H1 (cell line): Measurements from ENCODE around the gene MAML3. TPM values are rescaled to one million over a fixed set of nuclear protein-coding genes. Genes with fewer than 3 reads are reported as not detected.

Source experiments
- BCL11A ChIP-seq, 2 experiments: IDR thresholded peaks; one replicate each; pipeline ENCODE4 v1.6.1; 2011; ENCODE audit warnings: low read depth in 2 of 2, low read length in 2 of 2, mild to moderate bottlenecking in 2 of 2
- polyA plus RNA-seq, 7 experiments: library from polyadenylated mRNA; depleted of rRNA in 3 of 7; stranded (reverse) in 5 of 7; unstranded in 2 of 7; fragments of >200 nt in 5 of 7; fragments of 200-250 nt in 2 of 7; gene quantifications; 1 replicate in 5 of 7; 2 replicates in 1 of 7; 4 replicates in 1 of 7; pipeline versions ENCODE4 v1.2.1 to v1.2.3, GENCODE V29; 2011 to 2013; ENCODE audit warnings: missing spikeins in 2 of 7, mixed read lengths in 2 of 7
- total RNA-seq: library from RNA; stranded (reverse); fragmentation: NEBNext Ultra II Directional; extraction: Animal tissue kit (Norgen Biotek cat#: 25700); gene quantifications from 2 replicates; pipeline ENCODE4 v1.2.1, GENCODE V29; 2021

MAML3 gene
- total and polyA plus RNA-seq, 2 of the 8 experiments (the other 6 are each of a cell fraction or from before 2014, with no cell fraction given), result 2.1 to 5.7 TPM

DNA sequence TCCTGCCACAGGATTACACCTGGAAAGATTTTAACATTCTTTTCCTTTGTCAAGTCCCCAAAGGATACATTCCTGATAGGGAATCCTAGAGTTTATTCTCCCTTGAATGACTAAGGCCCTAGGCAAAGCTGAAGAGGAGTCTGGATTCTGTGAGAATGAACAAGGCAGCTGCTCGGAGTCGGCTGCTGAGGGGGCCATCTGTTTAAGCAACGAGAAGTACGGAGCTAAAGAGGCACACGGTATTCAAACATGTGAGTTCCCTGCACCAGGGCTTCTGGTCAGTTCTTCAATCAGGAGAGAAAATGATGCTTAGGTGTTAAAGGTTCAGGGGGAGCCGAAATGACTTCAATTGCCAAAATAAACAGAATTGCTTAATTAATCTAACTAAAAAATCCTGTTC lies 390.8 kb downstream of the MAML3 start (continued):
- TF ChIP-seq BCL11A (IDR thresholded peaks at IDR 0.05; ENCODE audit: low read depth in 2 of 2, low read length in 2 of 2), result no peak
